Heart left ventricle (tissue), 13 donors: ENCODE results near the gene ZIM2.

Source experiments
- CTCF ChIP-seq, 12 donors: fragments of 200-600 bp; sonication (generic) in 4 of 12; IDR thresholded peaks; one replicate each; pipeline versions ENCODE4 v1.5.0 to v1.8.0; 2018 to 2022; ENCODE audit warnings: antibody characterized with exemption in 12 of 12, mild to moderate bottlenecking in 5 of 12
- POLR2A ChIP-seq, 2 donors: fragments of 450-650 bp; IDR thresholded peaks; one replicate each; pipeline ENCODE4 v1.6.1; 2017; ENCODE audit warnings: antibody characterized with exemption in 2 of 2, mild to moderate bottlenecking in 2 of 2, moderate library complexity in 2 of 2
- donor health status: ischemic (EF 13 %, LVEDD 7.1; RV severe dilation, severe dysfunction).
- donor health status: DM: no; HTN: yes; CAD: no.
- donor health status: DM: no; HTN: no; CAD: no.
- donor health status: ischemic (EF 25% LVEDD 6.9; RV normal size, moderate dysfunction).
- donor health status: ischemic (EF 25% LVEDD 5.7; RV mildly dilated, moderate dysfunction).
- donor health status: ischemic (EF 35%, LVEDD 5.7; RV mildly dilated, moderate dysfunction).
- donor health status: nonischemic (EF 11% LVEDD 7.7; RV severe dilation, severe dysfunction).
- donor health status: DM: yes; HTN: yes; CAD: no.
- donor health status: PGD.
- donor health status: ischemic (EF 29% LVEDD 5.4; RV normal size, mild dysfunction).
- donor health status: nonischemic (EF 23%, LVEDD 6.1; RV moderate dilation, normal function).

DNA sequence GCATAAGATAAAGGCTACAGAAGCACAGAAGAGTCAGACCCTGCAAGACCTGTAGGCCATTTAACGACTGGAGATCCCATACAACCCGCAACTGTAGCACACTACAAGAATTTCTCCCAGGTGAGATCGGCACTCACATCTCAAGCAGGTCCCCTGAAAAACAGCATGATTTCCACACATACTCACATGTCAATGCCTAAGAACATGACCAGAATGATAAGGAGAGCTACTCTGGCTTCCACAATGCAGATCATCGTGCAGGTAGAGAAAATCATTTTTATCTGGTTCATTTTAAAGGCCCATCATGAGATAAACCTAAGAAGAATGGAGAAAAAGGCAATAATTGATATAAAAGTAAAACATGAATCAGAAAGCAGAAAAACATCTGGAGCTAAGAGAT, 17.5 kb upstream of the ZIM2 start:
- TF ChIP-seq CTCF (IDR thresholded peaks at IDR 0.05) (no peak), POLR2A (IDR thresholded peaks at IDR 0.05) (no peak)
